ENCODE results near the gene ZDHHC3. TPM values are rescaled to one million over a fixed set of nuclear protein-coding genes. Genes with fewer than 3 reads are reported as not detected.

Gene ZDHHC3
- polyA plus RNA-seq, 1 donor = 77.2 TPM

- Histone ChIP-seq H3K4me3 (ENCODE audit: low read length) (no peak overlapping the region), H3K27me3 (ENCODE audit: control insufficient read depth, insufficient read depth, low read length) (peaks cover 6% of the 10 kb centered on the region), H3K27ac (ENCODE audit: low read length) (no peak overlapping the region), H3K4me1 (ENCODE audit: control insufficient read depth, insufficient read depth, low read length) (no peaks in the 10 kb centered on the region), H3K9me3 (ENCODE audit: control insufficient read depth, low read depth, low read length) (no peaks in the 10 kb centered on the region), H3K36me3 (ENCODE audit: control insufficient read depth, insufficient read depth, low read length) (no peaks in the 10 kb centered on the region)
- no CpG with 5 or more reads among the region's 4 CpGs for WGBS (ENCODE audit: insufficient coverage, low lambda C conversion rate)
- DNase-seq = no peak
Observed at GRCh38 chr3:44883999-44884431, 92.0 kb downstream of the ZDHHC3 start.

- Histone ChIP-seq H3K4me3 (ENCODE audit: low read length) (no peak overlapping the region), H3K36me3 (ENCODE audit: control insufficient read depth, insufficient read depth, low read length) (no peaks in the 10 kb centered on the region), H3K9me3 (ENCODE audit: control insufficient read depth, low read depth, low read length) (no peaks in the 10 kb centered on the region), H3K27ac (ENCODE audit: low read length) (no peak overlapping the region), H3K27me3 (ENCODE audit: control insufficient read depth, insufficient read depth, low read length) (peaks cover 6% of the 10 kb centered on the region), H3K4me1 (ENCODE audit: control insufficient read depth, insufficient read depth, low read length) (no peaks in the 10 kb centered on the region)
- no CpG with 5 or more reads among the region's 5 CpGs for WGBS (ENCODE audit: insufficient coverage, low lambda C conversion rate)
- DNase-seq = no peak
Observed at GRCh38 chr3:44883213-44883955, 92.6 kb downstream of the ZDHHC3 start.

GRCh38 chr3:44880284-44880683 lies 95.7 kb downstream of the ZDHHC3 start:
- no peak overlapping the region for H3K4me3 ChIP-seq (ENCODE audit: low read length)
- H3K9me3 ChIP-seq (ENCODE audit: control insufficient read depth, low read depth, low read length) = no peaks in the 10 kb centered on the region
- no CpG with 5 or more reads among the region's 2 CpGs for WGBS (ENCODE audit: insufficient coverage, low lambda C conversion rate)
- H3K4me1 ChIP-seq (ENCODE audit: control insufficient read depth, insufficient read depth, low read length) = no peaks in the 10 kb centered on the region
- peaks cover 2% of the 10 kb centered on the region for H3K27me3 ChIP-seq (ENCODE audit: control insufficient read depth, insufficient read depth, low read length)
- no peak for DNase-seq
- H3K36me3 ChIP-seq (ENCODE audit: control insufficient read depth, insufficient read depth, low read length) = no peaks in the 10 kb centered on the region
- H3K27ac ChIP-seq (ENCODE audit: low read length) = no peak overlapping the region

GRCh38 chr3:44877333-44877732 lies 98.6 kb downstream of the ZDHHC3 start:
- no peak overlapping the region for H3K4me3 ChIP-seq (ENCODE audit: low read length)
- no peak for DNase-seq
- H3K36me3 ChIP-seq (ENCODE audit: control insufficient read depth, insufficient read depth, low read length) = no peaks in the 10 kb centered on the region
- no peaks in the 10 kb centered on the region for H3K27me3 ChIP-seq (ENCODE audit: control insufficient read depth, insufficient read depth, low read length)
- H3K9me3 ChIP-seq (ENCODE audit: control insufficient read depth, low read depth, low read length) = no peaks in the 10 kb centered on the region
- no peaks in the 10 kb centered on the region for H3K4me1 ChIP-seq (ENCODE audit: control insufficient read depth, insufficient read depth, low read length)
- no peak overlapping the region for H3K27ac ChIP-seq (ENCODE audit: low read length)
- whole genome bisulfite sequencing (ENCODE audit: insufficient coverage, low lambda C conversion rate) = 100% methylated on average over 1 of the region's 3 CpGs

GRCh38 chr3:44875596-44875995 lies 100.4 kb downstream of the ZDHHC3 start:
- H3K27ac ChIP-seq (ENCODE audit: low read length) = no peak overlapping the region
- no peak for DNase-seq
- no CpG with 5 or more reads among the region's 3 CpGs for WGBS (ENCODE audit: insufficient coverage, low lambda C conversion rate)
- no peaks in the 10 kb centered on the region for H3K4me1 ChIP-seq (ENCODE audit: control insufficient read depth, insufficient read depth, low read length)
- no peak overlapping the region for H3K4me3 ChIP-seq (ENCODE audit: low read length)
- no peaks in the 10 kb centered on the region for H3K9me3 ChIP-seq (ENCODE audit: control insufficient read depth, low read depth, low read length)
- H3K27me3 ChIP-seq (ENCODE audit: control insufficient read depth, insufficient read depth, low read length) = no peaks in the 10 kb centered on the region
- H3K36me3 ChIP-seq (ENCODE audit: control insufficient read depth, insufficient read depth, low read length) = no peaks in the 10 kb centered on the region

Other genes starting within 250 kb of the ZDHHC3 start
- gene ZNF501, start 246.5 kb downstream of the ZDHHC3 start, polyA plus RNA-seq = 6.1 TPM
- gene KIAA1143, start 214.6 kb downstream of the ZDHHC3 start, polyA plus RNA-seq = 28.6 TPM
- gene KIF15, start 214.4 kb downstream of the ZDHHC3 start, polyA plus RNA-seq = 7.6 TPM
- 17.1 TPM for gene TMEM42, start 114.3 kb downstream of the ZDHHC3 start, polyA plus RNA-seq
- gene TGM4, start 101.6 kb downstream of the ZDHHC3 start, polyA plus RNA-seq = 0.04 TPM
- 38.1 TPM for gene EXOSC7, start 70 bp upstream of the ZDHHC3 start, polyA plus RNA-seq
- 35.7 TPM for gene CLEC3B, start 50.1 kb upstream of the ZDHHC3 start, polyA plus RNA-seq
- 25.5 TPM for gene CDCP1, start 170.2 kb upstream of the ZDHHC3 start, polyA plus RNA-seq

Data from large intestine (tissue), 3 donors.